M059J (cell line): ENCODE measurements around the gene ILK. TPM values are rescaled to one million over a fixed set of nuclear protein-coding genes. Genes with fewer than 3 reads are reported as not detected.
A peak's percentile ranks its signal among the peaks of the same experiment; 100 is the strongest.

Experiments
- DNase-seq: peaks from one replicate; pipeline ENCODE4 v3.0.0-alpha.2; 2012; ENCODE audit warnings: low read depth
- total RNA-seq: library from RNA; depleted of rRNA; stranded (reverse); fragments of >200 nt; shearing (Covaris generic); gene quantifications from 2 replicates; pipeline ENCODE4 v1.2.3, GENCODE V29; 2014

ILK gene
- total RNA-seq, 1 experiment from 2014 or later, result 201 TPM

DNA sequence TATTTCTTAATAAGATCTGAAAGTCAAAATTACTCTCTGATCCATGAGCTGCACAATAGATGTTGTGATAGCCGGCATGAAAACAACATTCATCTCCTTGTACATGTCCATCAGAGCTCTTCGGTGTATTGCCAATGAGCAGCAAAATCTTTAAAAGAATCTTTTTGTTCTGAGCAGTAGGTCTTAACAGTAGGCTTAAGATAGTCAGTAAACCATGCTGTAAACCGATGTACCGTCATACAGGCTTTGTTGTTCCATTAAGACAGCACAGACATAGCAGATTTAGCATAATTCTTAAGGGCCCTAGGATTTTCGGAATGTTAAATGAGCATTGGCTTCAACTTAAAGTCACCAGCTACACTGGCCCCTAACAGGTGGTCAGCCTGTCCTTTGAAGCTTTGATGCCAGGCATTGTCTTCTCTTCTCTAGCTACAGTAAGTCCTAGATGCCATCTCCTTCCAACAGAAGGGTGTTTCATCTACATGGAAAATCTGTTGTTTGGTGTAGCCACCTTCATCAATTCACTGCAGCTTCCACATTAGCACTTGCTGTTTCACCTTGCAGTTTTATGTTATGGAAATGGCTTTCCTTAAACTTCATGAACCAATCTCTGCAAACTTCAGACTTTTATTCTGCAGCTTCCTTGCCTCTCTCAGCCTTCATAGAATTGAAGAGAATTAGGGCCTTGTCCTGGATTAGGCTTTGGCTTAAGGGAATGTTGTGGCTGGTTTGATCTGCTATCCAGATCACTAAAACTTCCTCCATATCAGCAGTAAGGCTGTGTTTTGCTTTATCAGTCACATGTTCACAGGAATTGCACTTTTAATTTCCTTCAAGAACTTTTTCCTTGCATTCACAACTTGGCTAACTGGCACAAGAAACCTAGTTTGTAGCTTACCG, 28.5 kb upstream of the ILK start:
- DNase-seq, result no peak

DNA sequence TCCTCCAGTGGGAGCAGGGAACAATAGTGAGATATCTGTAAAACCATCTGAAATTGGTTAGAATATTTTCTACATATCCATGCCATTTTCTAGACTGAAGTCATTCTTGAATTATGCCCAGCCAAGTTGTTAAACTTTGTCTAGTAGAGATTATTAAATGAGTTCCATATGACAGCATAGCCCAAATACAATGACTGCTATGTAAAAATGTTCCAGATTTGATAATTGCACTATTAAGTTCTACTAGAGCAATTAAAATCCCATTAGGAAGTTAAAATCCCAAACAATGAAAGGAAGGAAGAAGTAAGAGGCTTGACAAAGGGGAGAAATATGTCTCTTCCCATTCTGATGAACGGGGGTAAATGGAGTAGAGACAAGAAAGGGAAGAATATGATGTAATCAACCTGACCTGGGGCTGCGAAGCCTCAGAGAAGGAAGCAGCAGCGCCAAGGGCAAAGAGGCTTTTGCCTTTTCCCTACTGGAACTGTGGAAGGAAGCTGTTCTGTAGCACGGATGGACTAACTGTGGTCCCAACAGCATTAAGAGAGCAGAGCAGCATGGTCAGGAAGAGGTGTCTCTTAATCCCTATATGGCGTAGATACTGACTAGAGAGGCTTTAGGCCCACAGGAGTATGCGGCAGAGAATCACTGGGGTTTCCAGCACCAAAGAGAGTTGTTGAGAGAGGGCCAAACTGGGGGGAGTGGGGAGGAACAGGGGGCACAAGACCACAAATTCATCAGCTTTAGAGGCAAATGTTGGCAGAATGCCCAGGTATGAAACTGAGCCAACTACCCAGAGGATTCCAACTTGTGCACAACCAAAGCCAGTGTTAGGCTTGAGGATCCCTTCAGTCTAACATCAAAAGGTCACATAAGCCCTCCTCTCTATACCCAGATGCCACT, 26.9 kb upstream of the ILK start:
- DNase-seq, result peak; percentile 36

DNA sequence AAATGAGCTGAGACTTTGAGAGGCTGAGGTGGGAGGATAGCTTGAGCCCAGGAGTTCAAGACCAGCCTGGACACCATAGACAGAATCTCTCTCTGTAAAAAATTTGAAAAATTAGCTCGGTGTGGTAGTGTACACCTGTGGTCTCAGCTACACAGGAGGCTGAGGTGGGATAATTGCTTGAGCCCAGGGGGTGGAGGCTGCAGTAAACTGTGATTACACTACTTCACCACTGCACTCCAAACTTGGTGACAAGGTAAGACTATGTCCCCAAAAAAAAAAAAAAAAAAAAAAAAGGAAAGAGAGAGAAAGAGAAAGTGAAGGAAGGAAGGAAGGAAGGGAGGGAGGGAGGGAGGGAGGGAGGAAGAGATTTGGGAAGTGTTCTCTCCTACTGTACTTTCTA, 25.4 kb upstream of the ILK start:
- no peak for DNase-seq

DNA sequence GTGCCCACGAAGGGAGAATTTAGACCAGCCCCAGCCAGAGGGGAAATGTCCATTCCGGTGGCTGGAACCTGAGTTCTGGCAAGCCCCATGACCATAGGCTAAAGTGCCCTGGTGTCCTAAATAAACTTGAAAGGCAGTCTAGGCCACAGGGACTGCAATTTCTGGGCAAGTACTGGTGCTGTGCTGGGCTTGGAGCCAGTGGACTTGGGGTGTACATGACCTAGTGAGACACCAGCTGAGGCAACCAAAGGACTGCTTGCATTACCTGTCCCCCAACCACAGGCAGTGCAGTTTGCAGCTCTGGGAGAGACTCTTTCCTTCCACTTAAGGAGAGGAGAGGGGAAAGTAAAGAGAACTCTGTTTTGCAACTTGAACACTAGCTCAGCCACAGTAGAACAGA, 23.9 kb upstream of the ILK start:
- no peak for DNase-seq

DNA sequence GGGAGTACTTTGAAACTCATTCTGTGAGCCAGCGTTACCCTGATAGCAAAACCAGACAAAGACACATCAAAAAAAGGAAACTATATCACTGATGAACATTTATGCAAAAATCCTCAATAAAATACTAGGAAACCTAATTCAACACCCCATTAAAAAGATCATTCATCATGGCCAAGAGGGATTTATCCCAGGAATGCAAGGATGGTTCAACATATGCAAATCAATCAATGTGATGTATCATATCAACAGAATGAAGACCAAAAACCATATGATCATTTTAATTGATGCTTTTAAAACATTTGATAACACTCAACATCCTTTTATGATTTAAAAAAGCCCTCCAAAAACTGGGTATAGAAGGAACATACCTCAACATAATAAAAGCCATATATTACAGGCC, 20.0 kb upstream of the ILK start:
- DNase-seq, result no peak

DNA sequence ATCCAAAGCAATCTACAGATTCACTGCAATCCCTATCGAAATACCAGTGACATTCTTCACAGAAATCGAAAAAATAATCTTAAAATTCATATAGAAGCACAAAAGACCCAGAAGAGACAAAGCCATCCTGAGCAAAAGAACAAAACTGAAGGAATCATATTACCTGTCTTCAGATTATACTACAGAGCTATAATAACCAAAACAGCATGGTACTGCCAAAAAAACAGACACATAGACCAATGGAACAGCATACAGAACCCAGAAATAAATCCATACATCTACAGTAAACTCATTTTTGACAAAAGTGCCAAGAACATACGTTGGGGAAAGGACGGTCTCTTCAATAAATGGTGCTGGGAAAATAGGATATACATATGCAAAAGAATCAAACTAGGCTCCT, 19.0 kb upstream of the ILK start:
- DNase-seq, result no peak

DNA sequence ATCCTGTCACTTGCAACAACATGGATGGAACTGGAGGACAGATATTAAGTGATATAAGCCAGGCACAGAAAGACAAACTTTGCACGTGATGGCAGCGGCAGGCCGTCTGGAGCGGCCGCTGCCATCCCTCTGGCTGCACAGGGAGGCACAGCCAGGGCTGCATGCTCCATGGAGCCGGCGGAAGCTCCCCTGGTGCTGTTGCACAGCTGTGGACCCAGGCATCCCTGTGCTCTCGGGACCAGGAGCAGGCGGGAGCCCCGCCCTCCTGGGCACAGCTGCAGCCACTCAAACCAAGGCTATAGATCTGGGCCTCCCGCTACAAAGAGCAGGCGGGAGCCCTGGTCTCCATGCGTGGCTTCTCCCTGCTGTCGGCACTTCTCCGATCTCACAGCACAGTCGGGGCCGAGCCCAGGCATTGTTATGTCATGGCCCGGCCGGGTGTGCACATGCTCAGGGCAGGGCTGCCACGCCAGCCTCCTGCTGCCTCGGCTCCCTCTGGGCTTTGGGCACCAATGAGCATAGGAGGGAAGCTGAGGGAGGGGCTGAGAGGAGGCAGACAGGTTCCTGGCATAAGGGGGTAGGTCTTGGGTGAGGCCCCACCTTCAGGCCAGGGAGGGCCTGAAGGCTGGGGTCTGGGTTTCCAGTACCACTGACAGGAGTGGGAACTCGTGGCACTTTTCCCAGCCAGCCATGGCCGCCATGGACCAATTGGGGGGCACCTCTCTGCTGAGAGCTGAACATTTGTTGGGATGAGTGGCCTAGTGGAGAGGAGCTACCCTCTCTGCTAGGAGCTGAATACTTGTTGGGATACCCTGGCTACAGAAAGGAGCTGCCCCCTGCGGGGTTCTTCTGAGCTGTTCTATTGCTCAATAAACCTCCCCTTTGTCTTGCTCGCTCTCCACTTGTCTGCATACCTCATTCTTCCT, 16.9 kb upstream of the ILK start:
- no peak for DNase-seq

DNA sequence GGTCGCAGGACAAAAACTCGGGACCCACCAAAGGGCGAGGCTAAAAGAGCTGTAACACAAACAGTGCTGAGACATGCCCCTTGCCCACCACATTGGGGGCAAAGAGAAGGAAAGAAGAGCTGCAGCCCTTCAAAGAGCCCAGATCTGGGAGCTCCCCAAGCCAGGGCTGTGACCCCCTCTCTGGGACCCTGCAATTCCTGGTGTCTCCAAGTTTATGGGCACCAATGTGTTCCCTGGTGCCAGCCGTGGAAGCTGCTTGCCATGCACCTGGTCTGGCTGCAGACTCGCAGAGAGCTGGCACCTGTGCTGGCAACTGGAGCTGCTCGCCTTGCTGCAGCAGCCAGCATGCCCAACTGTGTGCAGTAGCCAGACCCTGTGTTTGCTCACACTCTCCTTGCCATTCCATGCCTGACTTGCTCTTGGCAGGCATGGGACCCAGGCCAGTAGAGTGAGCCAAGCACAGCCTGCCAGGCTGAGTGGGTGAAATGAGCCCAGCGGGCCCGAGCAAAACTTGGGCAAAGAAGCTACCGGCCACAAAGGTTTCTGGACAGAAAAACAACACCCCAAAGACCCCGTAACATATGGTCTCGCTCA, 16.1 kb upstream of the ILK start:
- no peak for DNase-seq

DNA sequence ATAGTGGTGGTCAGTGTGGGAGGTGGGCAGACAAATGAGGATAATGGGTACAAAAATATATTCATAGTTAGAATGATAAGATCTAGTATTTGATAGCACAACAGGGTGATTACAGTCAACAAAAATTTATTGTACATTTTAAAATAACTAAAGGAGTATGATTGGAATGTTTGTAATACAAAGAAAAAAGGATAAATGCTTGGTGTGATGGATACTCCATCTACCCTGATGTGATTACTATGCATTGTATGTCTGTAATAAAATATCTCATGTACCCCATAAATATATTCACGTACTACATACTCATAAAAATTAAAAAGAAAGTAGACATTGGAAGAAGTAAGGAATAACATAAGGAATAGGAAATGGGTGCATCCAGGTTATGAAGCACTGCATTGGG, 15.6 kb upstream of the ILK start:
- no peak for DNase-seq

DNA sequence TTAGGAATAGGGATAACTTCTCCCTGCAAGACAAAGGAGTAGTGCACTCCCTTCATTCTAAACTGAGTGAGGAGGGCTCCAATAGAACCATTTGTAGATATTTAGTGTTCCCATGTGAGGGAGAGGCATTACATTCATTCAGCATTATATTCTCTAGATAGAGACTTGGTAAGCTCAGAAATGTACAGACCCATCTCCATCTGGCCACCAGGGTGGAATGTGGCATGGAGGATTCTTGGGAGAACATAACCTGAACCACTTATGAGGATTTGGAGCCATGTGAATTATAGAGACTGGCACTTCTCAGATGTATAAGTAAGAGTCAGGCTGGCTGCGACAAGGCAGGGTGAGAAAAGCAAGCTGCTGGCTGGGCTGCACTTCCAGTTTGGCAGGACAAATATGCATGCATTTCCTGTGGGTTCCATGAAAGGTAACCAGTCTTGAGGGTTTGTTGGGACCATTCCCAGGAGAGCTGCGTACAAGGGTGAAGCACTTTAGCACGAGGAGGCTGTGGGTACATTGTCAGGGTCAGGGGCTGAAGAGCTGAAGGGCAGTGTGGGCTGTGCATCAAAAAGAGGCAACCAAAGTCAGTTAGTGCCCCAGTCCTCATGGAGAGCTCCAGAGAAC, 9.3 kb upstream of the ILK start:
- no peak for DNase-seq

DNA sequence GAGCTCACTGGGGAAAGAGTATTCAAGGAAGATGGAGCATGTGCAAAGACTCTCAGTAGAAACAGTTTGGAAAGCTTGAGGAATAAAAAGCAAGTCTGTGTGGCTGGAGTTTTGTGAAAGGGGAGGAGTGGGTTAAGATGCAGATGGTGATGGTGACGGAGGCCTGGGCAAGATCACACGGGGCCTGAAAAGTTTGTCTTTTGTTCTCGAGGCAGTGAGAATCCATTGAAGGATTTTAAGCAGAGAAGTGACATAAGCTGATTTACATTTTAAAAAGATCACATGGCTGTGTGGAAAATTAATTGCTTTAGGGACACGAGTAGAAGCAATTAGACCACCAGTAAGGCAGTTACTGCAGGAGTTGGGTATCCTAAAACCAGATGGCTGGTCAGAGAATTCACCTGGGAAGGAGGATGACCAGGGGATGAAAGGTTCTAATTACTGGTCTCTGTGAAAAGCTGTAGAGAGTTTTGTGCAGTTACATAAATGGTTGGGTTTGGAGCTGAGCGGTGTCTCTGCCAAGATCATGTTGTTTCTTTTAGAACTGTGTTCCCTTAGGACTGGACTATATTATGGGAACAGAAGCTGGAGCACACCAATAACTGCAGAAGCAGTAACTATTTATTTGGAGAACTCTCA, 7.2 kb upstream of the ILK start:
- no peak for DNase-seq

DNA sequence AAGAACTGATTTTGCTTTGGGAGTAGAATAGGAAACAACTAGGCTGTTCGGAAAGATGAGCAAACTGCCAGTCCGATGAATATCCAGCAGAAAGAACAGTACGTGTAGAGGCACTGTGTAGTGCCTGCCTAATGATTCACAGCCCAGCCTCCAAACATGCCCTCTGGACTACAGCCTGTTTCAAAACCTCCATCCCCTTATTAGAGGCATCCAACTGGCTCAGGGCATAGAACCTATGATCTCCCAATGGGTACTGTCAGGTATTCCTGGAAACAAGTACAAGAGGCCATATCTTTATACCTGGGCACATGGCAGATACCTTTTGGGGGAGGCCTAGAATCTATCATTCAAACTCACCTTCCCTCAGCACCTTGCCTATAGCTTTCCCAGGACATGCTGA, 5.0 kb upstream of the ILK start:
- DNase-seq, result no peak

DNA sequence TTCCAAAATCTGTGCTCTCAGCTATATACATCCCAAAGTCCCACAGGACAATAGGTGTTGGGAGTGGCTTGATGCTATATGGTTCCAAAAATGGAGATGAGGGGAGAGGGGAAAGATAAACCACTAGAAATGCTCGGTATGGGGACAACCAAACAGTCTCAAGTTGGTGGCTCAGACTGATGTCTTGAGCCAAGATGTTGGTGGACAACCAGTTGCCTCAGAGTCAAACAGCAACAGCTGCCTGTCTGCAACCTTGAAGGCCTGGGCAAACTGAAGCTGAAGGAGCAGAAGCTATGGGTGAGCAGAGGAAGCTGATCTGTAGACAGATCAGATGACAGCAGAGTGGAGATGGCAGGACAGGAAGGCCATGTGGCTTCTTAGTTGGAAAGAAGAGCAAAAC, 4.1 kb upstream of the ILK start:
- no peak for DNase-seq

DNA sequence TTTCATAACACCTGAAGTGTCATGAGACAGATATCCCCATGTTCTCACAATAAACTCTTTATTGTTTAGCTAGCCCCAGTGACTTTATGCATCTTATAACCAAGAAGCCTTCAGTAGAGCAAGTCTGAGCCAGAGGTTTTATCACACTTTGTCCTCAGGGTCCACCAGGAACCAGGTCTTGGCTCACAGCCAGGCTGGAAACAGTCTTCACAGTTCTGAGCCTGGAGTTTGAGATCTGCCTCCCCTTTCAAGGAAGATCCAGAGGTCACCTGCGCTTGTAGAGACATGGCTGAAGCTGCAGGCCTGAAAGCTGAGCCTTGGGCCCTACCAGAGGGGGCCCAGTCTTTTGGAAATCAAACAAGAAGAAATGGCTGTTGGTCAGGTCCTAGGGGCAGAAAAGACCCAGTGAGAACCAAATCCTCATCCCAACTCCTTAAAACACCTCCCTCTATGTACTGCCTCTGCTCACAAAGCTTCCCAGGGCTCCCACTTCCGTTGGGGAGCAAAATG, 3.6 kb upstream of the ILK start:
- no peak for DNase-seq

DNA sequence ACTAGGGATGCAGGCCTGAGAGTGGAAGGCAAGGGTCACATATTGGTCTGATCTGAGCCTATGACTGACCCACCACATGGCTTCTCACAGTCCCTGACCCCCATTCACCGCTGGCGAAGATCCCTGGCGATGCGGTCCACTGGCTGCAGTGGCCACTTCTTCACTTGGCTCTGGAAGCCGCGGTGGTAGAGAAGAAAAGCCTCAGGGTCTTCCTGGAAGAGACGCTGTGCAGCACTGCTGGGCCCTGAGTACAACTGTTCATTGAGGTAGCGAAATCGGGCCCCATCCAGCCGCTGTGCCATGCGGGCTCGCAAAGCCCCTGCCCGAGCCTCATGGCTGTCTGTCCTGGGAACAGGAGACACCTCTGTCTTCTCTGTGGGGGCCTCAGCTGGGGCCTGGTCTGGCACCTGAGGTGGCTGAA, 2.5 kb upstream of the ILK start:
- no peak for DNase-seq

DNA sequence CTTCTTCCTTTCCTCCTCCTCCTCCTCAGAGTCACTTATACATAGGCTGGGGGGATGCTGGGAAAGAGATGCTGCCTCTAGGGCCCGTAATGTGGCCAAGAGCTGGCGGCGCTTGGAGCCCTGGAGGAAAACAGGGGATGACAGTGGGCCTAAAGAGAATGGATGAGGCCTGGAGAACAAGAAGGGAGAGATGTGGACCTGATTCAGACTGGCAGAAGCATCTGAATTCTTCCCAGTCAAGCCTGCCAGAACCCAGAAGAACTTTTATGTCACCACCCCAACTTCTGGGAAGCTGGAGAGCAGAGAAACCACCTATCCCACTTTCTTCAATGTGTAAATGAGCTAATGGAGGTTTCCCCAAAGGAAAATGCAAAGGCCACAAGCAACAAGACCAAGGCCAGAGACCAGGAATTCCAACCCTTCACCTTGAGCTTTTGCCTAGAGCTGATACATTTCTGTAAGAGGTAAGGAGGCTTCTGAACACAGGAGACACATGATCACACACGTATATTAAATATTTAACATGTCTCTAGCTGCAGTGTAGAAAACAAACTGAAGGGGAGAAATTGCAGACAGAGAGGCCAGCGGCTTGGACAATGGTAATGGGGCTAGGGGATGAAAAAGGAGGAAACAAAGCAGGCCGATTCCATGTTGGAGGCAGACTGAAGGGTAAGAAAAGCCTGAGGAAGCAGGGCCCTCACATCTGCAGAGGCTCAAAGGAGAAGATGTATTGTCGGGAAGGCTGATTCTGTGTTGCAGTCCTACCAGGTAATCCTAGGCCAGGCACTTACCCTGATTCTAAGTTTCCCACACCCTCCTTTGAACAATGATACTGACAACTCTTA, 1.3 kb upstream of the ILK start:
- no peak for DNase-seq

DNA sequence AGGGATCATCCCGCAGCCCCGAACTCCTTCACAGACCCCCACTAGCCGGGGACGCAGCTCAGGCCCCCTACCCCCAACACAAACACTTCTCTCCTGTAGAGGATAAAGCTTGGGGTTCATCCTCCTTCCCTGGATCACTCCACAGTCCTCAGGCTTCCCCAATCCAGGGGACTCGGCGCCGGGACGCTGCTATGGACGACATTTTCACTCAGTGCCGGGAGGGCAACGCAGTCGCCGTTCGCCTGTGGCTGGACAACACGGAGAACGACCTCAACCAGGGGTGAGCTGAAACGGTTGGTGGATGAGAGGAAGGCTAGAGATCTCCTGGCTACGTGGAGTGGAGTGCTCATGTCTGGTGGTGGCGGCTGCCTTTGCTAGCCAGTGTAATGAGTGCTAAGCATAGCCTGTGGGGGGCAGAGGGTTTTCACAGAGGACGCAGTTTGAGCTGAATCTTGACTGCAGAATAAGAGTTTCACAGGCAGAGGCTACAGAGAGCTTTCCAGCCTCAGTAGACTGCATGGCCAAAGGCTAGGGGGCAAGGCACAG, 580 bp downstream of the ILK start:
- peak; percentile 75 for DNase-seq

DNA sequence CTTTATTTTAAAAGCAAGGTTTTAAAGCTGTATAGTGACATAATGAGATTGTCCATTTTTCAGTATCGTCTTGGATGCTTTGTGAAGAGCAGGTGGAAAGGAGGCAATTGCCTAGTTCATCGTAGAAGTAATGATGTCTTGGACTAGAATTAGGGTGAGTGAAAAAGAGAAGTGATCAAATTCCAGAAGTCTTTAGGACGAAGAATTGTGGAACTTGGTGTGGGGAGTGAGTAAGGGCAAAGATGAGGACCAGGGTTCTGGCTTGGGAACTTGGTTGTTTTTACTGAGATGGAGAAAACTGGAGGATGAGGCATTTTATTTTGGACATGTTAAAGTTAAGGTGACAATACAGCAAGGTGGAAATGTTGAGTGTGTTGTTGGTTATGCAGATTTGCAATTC, 1.2 kb downstream of the ILK start:
- DNase-seq, result no peak
